ENCODE data around the gene PDGFB. TPM values are rescaled to one million over a fixed set of nuclear protein-coding genes. Genes with fewer than 3 reads are reported as not detected.

Gene PDGFB
- total RNA-seq, 5 donors from 2014 or later (not counting 1 experiment from before 2014, with no cell fraction given): 2.9 to 18.3 (median 4.6) TPM

- H3K4me1 ChIP-seq (ENCODE audit: control insufficient read depth in 1 of 2, extremely low read depth in 1 of 2, insufficient read depth in 2 of 2, low read length in 2 of 2): peaks cover 2 to 31% of the 10 kb centered on the region in 2 experiments
- CTCF ChIA-PET: no interaction called here
- POLR2A ChIA-PET: no interaction called here
- peaks cover 4 to 74% of the 10 kb centered on the region in 2 experiments for H3K27me3 ChIP-seq (replicated peaks in 1 of 2; ENCODE audit: control insufficient read depth in 2 of 2, extremely low read depth in 1 of 2, insufficient read depth in 2 of 2, low read length in 1 of 2)
- no peak overlapping the region for H3K4me3 ChIP-seq (ENCODE audit: control insufficient read depth in 1 of 2, extremely low read depth in 1 of 2, low read length in 1 of 2)
- no peaks in the 10 kb centered on the region for H3K9me3 ChIP-seq
- no peaks in the 10 kb centered on the region for H3K9me3 Mint-ChIP-seq
- H3K27ac Mint-ChIP-seq: no peak overlapping the region
- no peak overlapping the region for H3K27ac ChIP-seq (ENCODE audit: low read length)
- no peak for ATAC-seq (replicated peaks in 1 of 4)
- 88% methylated on average over 11 of the region's 16 CpGs for WGBS (ENCODE audit: insufficient coverage)
- no peaks in the 10 kb centered on the region for H3K36me3 ChIP-seq (ENCODE audit: control insufficient read depth in 2 of 2, extremely low read depth in 1 of 2, insufficient read depth in 1 of 2, low read length in 1 of 2)
- no peak for DNase-seq
- peaks cover 19 to 25% of the 10 kb centered on the region in 2 donors for H3K27me3 Mint-ChIP-seq
- no peak overlapping the region for H3K4me3 Mint-ChIP-seq
- peaks cover 19 to 33% (median 19%) of the 10 kb centered on the region in 3 donors for H3K4me1 Mint-ChIP-seq
- H3K36me3 Mint-ChIP-seq: no peaks in the 10 kb centered on the region
Measured at GRCh38 chr22:39255449-39256185, 10.8 kb upstream of the PDGFB start.

- Histone ChIP-seq H3K4me3 (ENCODE audit: control insufficient read depth in 1 of 2, extremely low read depth in 1 of 2, low read length in 1 of 2) (no peak overlapping the region), H3K36me3 (ENCODE audit: control insufficient read depth in 2 of 2, extremely low read depth in 1 of 2, insufficient read depth in 1 of 2, low read length in 1 of 2) (no peaks in the 10 kb centered on the region), H3K27ac (ENCODE audit: low read length) (no peak overlapping the region), H3K27me3 (replicated peaks in 1 of 2; ENCODE audit: control insufficient read depth in 2 of 2, extremely low read depth in 1 of 2, insufficient read depth in 2 of 2, low read length in 1 of 2) (peaks cover 7 to 78% of the 10 kb centered on the region in 2 experiments), H3K4me1 (ENCODE audit: control insufficient read depth in 1 of 2, extremely low read depth in 1 of 2, insufficient read depth in 2 of 2, low read length in 2 of 2) (peaks cover 2 to 31% of the 10 kb centered on the region in 2 experiments), H3K9me3 (no peaks in the 10 kb centered on the region)
- no peaks in the 10 kb centered on the region for H3K36me3 Mint-ChIP-seq
- H3K4me3 Mint-ChIP-seq: peak overlapping the region; percentile 21 to 36 (median 31)
- H3K27ac Mint-ChIP-seq: peak overlapping the region in 1 of 2 donors; percentile 76
- ChIA-PET CTCF (no interaction called here), POLR2A (no interaction called here)
- no peaks in the 10 kb centered on the region for H3K9me3 Mint-ChIP-seq
- H3K27me3 Mint-ChIP-seq: peaks cover 22 to 27% of the 10 kb centered on the region in 2 donors
- ATAC-seq (replicated peaks in 1 of 4) (peak in 3 of 4 experiments; percentile 42 to 66 (median 64)), DNase-seq (peak in 18 of 35 experiments; percentile 21 to 58 (median 35))
- 28% methylated on average over 13 of the region's 15 CpGs for WGBS (ENCODE audit: insufficient coverage)
- peaks cover 19 to 33% (median 19%) of the 10 kb centered on the region in 3 donors for H3K4me1 Mint-ChIP-seq
Measured at GRCh38 chr22:39254789-39255298, 10.1 kb upstream of the PDGFB start.

GRCh38 chr22:39254122-39254521 is 9.3 kb upstream of the PDGFB start:
- DNase-seq: no peak
- Histone ChIP-seq H3K4me3 (ENCODE audit: control insufficient read depth in 1 of 2, extremely low read depth in 1 of 2, low read length in 1 of 2) (no peak overlapping the region), H3K36me3 (ENCODE audit: control insufficient read depth in 2 of 2, extremely low read depth in 1 of 2, insufficient read depth in 1 of 2, low read length in 1 of 2) (no peaks in the 10 kb centered on the region), H3K4me1 (ENCODE audit: control insufficient read depth in 1 of 2, extremely low read depth in 1 of 2, insufficient read depth in 2 of 2, low read length in 2 of 2) (peaks cover 2 to 31% of the 10 kb centered on the region in 2 experiments), H3K27ac (ENCODE audit: low read length) (no peak overlapping the region), H3K27me3 (replicated peaks in 1 of 2; ENCODE audit: control insufficient read depth in 2 of 2, extremely low read depth in 1 of 2, insufficient read depth in 2 of 2, low read length in 1 of 2) (peaks cover 7 to 81% of the 10 kb centered on the region in 2 experiments), H3K9me3 (no peaks in the 10 kb centered on the region)
- Mint-ChIP-seq H3K27ac (no peak overlapping the region), H3K4me3 (no peak overlapping the region), H3K9me3 (no peaks in the 10 kb centered on the region), H3K4me1 (peaks cover 19 to 37% (median 19%) of the 10 kb centered on the region in 3 donors), H3K27me3 (peaks cover 22 to 34% of the 10 kb centered on the region in 2 donors), H3K36me3 (no peaks in the 10 kb centered on the region)
- ATAC-seq (replicated peaks in 1 of 4): no peak
- 87% methylated on average over 14 of the region's 14 CpGs for WGBS (ENCODE audit: insufficient coverage)
- CTCF ChIA-PET: no interaction called here
- POLR2A ChIA-PET: no interaction called here

- peak overlapping the region in 1 of 2 donors; percentile 3 for H3K4me3 ChIP-seq (ENCODE audit: control insufficient read depth in 1 of 2, extremely low read depth in 1 of 2, low read length in 1 of 2)
- peak; percentile 36 to 73 (median 59) for ATAC-seq (replicated peaks in 1 of 4)
- peaks cover 2 to 31% of the 10 kb centered on the region in 2 experiments for H3K4me1 ChIP-seq (ENCODE audit: control insufficient read depth in 1 of 2, extremely low read depth in 1 of 2, insufficient read depth in 2 of 2, low read length in 2 of 2)
- Mint-ChIP-seq H3K4me3 (no peak overlapping the region), H3K9me3 (no peaks in the 10 kb centered on the region), H3K27ac (no peak overlapping the region), H3K27me3 (peaks cover 22 to 34% of the 10 kb centered on the region in 2 donors), H3K36me3 (no peaks in the 10 kb centered on the region), H3K4me1 (peaks cover 19 to 37% (median 19%) of the 10 kb centered on the region in 3 donors)
- H3K9me3 ChIP-seq: no peaks in the 10 kb centered on the region
- ChIA-PET CTCF (no interaction called here), POLR2A (no interaction called here)
- peaks cover 7 to 86% of the 10 kb centered on the region in 2 experiments for H3K27me3 ChIP-seq (replicated peaks in 1 of 2; ENCODE audit: control insufficient read depth in 2 of 2, extremely low read depth in 1 of 2, insufficient read depth in 2 of 2, low read length in 1 of 2)
- H3K27ac ChIP-seq (ENCODE audit: low read length): no peak overlapping the region
- 1% methylated on average over 12 of the region's 19 CpGs for WGBS (ENCODE audit: insufficient coverage)
- H3K36me3 ChIP-seq (ENCODE audit: control insufficient read depth in 2 of 2, extremely low read depth in 1 of 2, insufficient read depth in 1 of 2, low read length in 1 of 2): no peaks in the 10 kb centered on the region
- peak in 2 of 35 experiments; percentile 29 for DNase-seq
Measured at GRCh38 chr22:39253435-39254070, 8.8 kb upstream of the PDGFB start.

- Mint-ChIP-seq H3K36me3 (no peaks in the 10 kb centered on the region), H3K9me3 (no peaks in the 10 kb centered on the region), H3K27me3 (peaks cover 22 to 34% of the 10 kb centered on the region in 2 donors), H3K4me1 (peaks cover 19 to 37% (median 19%) of the 10 kb centered on the region in 3 donors), H3K27ac (peak overlapping the region in 1 of 2 donors; percentile 9), H3K4me3 (peak overlapping the region in 1 of 3 donors; percentile 17)
- Histone ChIP-seq H3K9me3 (no peaks in the 10 kb centered on the region), H3K36me3 (ENCODE audit: control insufficient read depth in 2 of 2, extremely low read depth in 1 of 2, insufficient read depth in 1 of 2, low read length in 1 of 2) (no peaks in the 10 kb centered on the region), H3K27ac (ENCODE audit: low read length) (no peak overlapping the region), H3K4me1 (ENCODE audit: control insufficient read depth in 1 of 2, extremely low read depth in 1 of 2, insufficient read depth in 2 of 2, low read length in 2 of 2) (peaks cover 2 to 31% of the 10 kb centered on the region in 2 experiments), H3K27me3 (replicated peaks in 1 of 2; ENCODE audit: control insufficient read depth in 2 of 2, extremely low read depth in 1 of 2, insufficient read depth in 2 of 2, low read length in 1 of 2) (peaks cover 7 to 88% of the 10 kb centered on the region in 2 experiments), H3K4me3 (ENCODE audit: control insufficient read depth in 1 of 2, extremely low read depth in 1 of 2, low read length in 1 of 2) (no peak overlapping the region)
- POLR2A ChIA-PET: no interaction called here
- DNase-seq (no peak), ATAC-seq (replicated peaks in 1 of 4) (peak in 3 of 4 experiments; percentile 7 to 17 (median 15))
- no CpG with 5 or more reads among the region's 21 CpGs for WGBS (ENCODE audit: insufficient coverage)
- CTCF ChIA-PET: interaction anchor here (0.6 kb wide), 2 partner anchors 148 to 237 kb away, joined by 4 to 5 read pairs; no protein-coding TSS in a partner anchor
Measured at GRCh38 chr22:39252461-39253434, 8.0 kb upstream of the PDGFB start.

All from T-cell (primary cell).